Prostate gland (tissue), 2 donors: ENCODE measurements around the gene NOL9. TPM values are rescaled to one million over a fixed set of nuclear protein-coding genes. Genes with fewer than 3 reads are reported as not detected.

Experiments
- DNase-seq: peaks from one replicate; pipeline ENCODE4 v3.0.0-alpha.2; 2019; ENCODE audit warnings: low spot score
- H3K27ac ChIP-seq, 2 donors: fragments of 200-600 bp; sonication (generic); 2 replicates each; pipeline ENCODE4 v1.5.1; 2017 to 2019
- H3K27me3 ChIP-seq: fragments of 200-600 bp; sonication (generic); replicated peaks from 2 replicates; pipeline ENCODE4 v1.5.1; 2019; ENCODE audit not compliant: insufficient read depth
- H3K36me3 ChIP-seq, 2 donors: fragments of 200-600 bp; sonication (generic); 1 replicate in 1 of 2; 2 replicates in 1 of 2; pipeline versions ENCODE4 v1.5.1 to v1.8.1; 2017 to 2019
- H3K4me1 ChIP-seq: fragments of 200-600 bp; sonication (generic); replicated peaks from 2 replicates; pipeline ENCODE4 v1.5.1; 2019
- H3K4me3 ChIP-seq, 2 donors: fragments of 200-600 bp; sonication (generic); 2 replicates each; pipeline ENCODE4 v1.5.1; 2017 to 2019
- H3K9me3 ChIP-seq: fragments of 200-600 bp; sonication (generic); 2 replicates; pipeline ENCODE4 v1.5.1; 2017
- POLR2A ChIP-seq: fragments of 450-650 bp; IDR thresholded peaks from one replicate; pipeline ENCODE4 v1.6.1; 2016; ENCODE audit warnings: antibody characterized with exemption, mild to moderate bottlenecking
- POLR2AphosphoS5 ChIP-seq: sonication (generic); formaldehyde crosslinking; IDR thresholded peaks from one replicate; pipeline ENCODE4 v1.6.1; 2017; ENCODE audit warnings: antibody characterized with exemption
- WGBS: methylation state at CpG from one replicate; pipeline ENCODE4 v1.1.5; 2018; 5-methylcytosine and 5-hydroxymethylcytosine counted together
- intact Hi-C: fragments of 100-400 bp; cut with DNase I; formaldehyde crosslinking; loops from one replicate; pipeline ENCODE4 v1.14.2; 2022
- total RNA-seq, 2 donors: library from RNA; depleted of rRNA; stranded (reverse); fragments of >200 nt; gene quantifications; one replicate each; pipeline ENCODE4 v1.1.0, GENCODE V29; 2016
- TF ChIP-seq, protein P1 (sequence below), 4 experiments: fragments of 200-600 bp in 2 of 4; fragments of 450-650 bp in 2 of 4; sonication (generic) in 2 of 4; IDR thresholded peaks; 1 replicate in 3 of 4; 2 replicates in 1 of 4; pipeline ENCODE4 v1.5.1; 2016 to 2019; ENCODE audit warnings: antibody characterized with exemption in 4 of 4, mild to moderate bottlenecking in 2 of 4, moderate library complexity in 2 of 4

NOL9 gene
- total RNA-seq, 2 donors from 2014 or later, result 15.7 to 20.9 TPM

- Histone ChIP-seq H3K4me1 (no peaks in the 10 kb centered on the region), H3K4me3 (no peak overlapping the region), H3K9me3 (no peaks in the 10 kb centered on the region), H3K27ac (no peak overlapping the region), H3K36me3 (no peaks in the 10 kb centered on the region), H3K27me3 (no peaks in the 10 kb centered on the region)
- intact Hi-C loops, result no loop called here
- 90% methylated on average over 5 of the region's 5 CpGs for WGBS
- TF ChIP-seq POLR2AphosphoS5, result no peak
- TF ChIP-seq, protein P1, sequence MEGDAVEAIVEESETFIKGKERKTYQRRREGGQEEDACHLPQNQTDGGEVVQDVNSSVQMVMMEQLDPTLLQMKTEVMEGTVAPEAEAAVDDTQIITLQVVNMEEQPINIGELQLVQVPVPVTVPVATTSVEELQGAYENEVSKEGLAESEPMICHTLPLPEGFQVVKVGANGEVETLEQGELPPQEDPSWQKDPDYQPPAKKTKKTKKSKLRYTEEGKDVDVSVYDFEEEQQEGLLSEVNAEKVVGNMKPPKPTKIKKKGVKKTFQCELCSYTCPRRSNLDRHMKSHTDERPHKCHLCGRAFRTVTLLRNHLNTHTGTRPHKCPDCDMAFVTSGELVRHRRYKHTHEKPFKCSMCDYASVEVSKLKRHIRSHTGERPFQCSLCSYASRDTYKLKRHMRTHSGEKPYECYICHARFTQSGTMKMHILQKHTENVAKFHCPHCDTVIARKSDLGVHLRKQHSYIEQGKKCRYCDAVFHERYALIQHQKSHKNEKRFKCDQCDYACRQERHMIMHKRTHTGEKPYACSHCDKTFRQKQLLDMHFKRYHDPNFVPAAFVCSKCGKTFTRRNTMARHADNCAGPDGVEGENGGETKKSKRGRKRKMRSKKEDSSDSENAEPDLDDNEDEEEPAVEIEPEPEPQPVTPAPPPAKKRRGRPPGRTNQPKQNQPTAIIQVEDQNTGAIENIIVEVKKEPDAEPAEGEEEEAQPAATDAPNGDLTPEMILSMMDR (IDR thresholded peaks at IDR 0.05), result no peak
- no peak for TF ChIP-seq POLR2A
- no peak for DNase-seq
These were observed 77.8 kb downstream of the NOL9 start for GRCh38 chr1:6476483-6476882.

DNA sequence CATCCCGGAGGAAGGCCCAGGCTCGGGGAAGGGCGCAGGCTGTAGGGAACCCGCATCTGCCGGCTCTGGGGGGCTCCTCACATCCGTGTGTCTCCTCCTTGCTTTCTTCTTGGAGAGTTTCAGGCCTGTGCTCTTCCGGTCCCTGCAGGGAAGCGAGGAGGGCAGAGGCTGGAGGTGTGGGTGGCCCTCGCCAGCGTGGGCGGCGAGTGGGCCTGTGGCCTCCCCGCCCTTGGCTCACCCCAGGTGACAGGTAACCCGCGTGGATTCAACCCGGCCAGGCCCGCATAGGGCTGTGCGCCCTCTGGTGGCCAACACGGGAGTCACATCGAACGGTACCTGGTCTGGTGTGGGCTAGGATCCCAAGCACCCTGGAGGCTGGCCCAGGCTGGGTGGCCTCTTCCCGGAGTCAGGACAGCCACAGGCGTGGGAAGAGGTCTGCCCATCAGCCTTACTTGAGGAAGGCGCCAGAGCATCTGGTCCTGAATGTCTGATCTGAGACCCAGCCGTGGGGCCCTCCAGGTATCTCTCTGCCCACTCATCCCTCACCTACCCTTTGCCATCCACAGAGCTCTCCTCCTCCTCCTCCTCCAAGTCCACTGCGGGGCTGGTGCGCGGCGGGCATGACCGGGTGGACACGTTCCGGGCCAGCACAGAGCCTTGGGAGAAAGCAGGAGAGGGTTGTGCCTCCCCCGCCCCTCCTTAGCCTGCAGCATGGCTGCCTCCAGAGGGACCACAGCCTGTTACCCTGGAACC is 78.8 kb downstream of the NOL9 start:
- no peaks in the 10 kb centered on the region for H3K27me3 ChIP-seq
- TF ChIP-seq POLR2A (no peak), POLR2AphosphoS5 (no peak)
- TF ChIP-seq, protein P1 (IDR thresholded peaks at IDR 0.05), result peak; percentile 74 to 92 (median 86)
- H3K4me1 ChIP-seq, result no peaks in the 10 kb centered on the region
- no peak overlapping the region for H3K27ac ChIP-seq
- WGBS, result 42% methylated on average over 33 of the region's 33 CpGs
- DNase-seq, result peak; percentile 55
- no peaks in the 10 kb centered on the region for H3K36me3 ChIP-seq
- H3K4me3 ChIP-seq, result no peak overlapping the region
- intact Hi-C loops, result no loop called here
- no peaks in the 10 kb centered on the region for H3K9me3 ChIP-seq

GRCh38 chr1:6474815-6475282 is 79.5 kb downstream of the NOL9 start:
- 83% methylated on average over 13 of the region's 13 CpGs for WGBS
- no peak overlapping the region for H3K4me3 ChIP-seq

DNA sequence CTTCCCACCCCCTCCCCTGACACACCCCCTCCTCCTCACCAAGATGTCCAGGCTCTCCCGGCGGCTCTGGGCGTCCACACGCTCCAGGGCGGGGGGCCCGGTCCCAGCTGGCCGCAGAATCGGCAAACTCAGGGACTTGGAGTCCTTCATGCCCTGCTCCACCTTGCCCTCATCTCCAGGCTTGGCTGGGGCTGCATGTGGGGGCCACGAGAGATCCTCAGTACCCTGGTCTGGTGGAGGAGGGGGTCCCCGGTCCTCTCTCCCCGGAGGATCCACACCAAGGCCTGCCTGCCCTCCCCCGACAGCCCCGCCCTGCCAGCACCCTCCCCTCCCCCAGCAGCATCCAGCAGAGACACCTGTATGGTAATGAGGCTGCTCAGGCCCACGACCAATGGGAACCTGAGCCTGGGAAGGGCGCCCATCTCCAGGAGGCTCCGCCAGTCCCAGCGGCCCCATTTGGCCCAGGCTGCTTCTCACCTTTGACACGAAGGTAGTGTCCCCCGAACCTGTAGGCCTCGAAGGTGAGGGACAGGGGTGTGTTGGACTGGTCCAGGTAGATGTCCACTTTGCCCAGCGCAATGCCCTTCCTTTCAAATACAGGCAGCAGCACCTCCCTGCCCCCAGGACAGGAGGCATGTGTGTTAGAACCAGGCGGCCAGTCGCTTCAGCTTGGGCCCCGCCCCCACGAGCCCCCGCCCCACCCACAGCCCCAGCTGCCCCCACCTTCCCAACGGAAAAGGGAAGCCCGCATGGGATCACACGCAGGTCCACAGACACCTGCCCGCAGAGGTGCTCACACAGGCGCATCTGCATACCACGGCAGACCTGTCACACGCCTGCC is 80.1 kb downstream of the NOL9 start:
- H3K27me3 ChIP-seq, result no peaks in the 10 kb centered on the region
- H3K4me3 ChIP-seq, result no peak overlapping the region
- no peak overlapping the region for H3K27ac ChIP-seq
- H3K36me3 ChIP-seq, result no peaks in the 10 kb centered on the region
- TF ChIP-seq POLR2A, result no peak
- TF ChIP-seq, protein P1 (IDR thresholded peaks at IDR 0.05), result no peak
- intact Hi-C loops, result no loop called here
- 81% methylated on average over 33 of the region's 33 CpGs for WGBS
- H3K9me3 ChIP-seq, result no peaks in the 10 kb centered on the region
- no peak for DNase-seq
- H3K4me1 ChIP-seq, result no peaks in the 10 kb centered on the region

More at GRCh38 chr1:6474815-6475282, 79.5 kb downstream of the NOL9 start:
- intact Hi-C loops, result no loop called here
- Histone ChIP-seq H3K4me1 (no peaks in the 10 kb centered on the region), H3K27ac (no peak overlapping the region), H3K36me3 (no peaks in the 10 kb centered on the region), H3K9me3 (no peaks in the 10 kb centered on the region), H3K27me3 (no peaks in the 10 kb centered on the region)
- no peak for DNase-seq
- TF ChIP-seq, protein P1 (IDR thresholded peaks at IDR 0.05), result no peak
- no peak for TF ChIP-seq POLR2A
- no peak for TF ChIP-seq POLR2AphosphoS5
